Sigmoid colon (tissue), 3 donors: Measurements from ENCODE around the gene TTC31.

Experiments used
- POLR2A ChIP-seq, 2 donors: fragments of 450-650 bp; IDR thresholded peaks; one replicate each; pipeline ENCODE4 v1.6.1; 2016; ENCODE audit warnings: antibody characterized with exemption in 2 of 2, mild to moderate bottlenecking in 2 of 2, moderate library complexity in 2 of 2
- TF ChIP-seq, protein P1 (sequence below), 4 experiments: fragments of 450-650 bp in 3 of 4; fragments of 200-600 bp in 1 of 4; IDR thresholded peaks; one replicate each; pipeline ENCODE4 v1.5.1; 2016 to 2019; ENCODE audit warnings: antibody characterized with exemption in 4 of 4, mild to moderate bottlenecking in 3 of 4, moderate library complexity in 2 of 4

DNA sequence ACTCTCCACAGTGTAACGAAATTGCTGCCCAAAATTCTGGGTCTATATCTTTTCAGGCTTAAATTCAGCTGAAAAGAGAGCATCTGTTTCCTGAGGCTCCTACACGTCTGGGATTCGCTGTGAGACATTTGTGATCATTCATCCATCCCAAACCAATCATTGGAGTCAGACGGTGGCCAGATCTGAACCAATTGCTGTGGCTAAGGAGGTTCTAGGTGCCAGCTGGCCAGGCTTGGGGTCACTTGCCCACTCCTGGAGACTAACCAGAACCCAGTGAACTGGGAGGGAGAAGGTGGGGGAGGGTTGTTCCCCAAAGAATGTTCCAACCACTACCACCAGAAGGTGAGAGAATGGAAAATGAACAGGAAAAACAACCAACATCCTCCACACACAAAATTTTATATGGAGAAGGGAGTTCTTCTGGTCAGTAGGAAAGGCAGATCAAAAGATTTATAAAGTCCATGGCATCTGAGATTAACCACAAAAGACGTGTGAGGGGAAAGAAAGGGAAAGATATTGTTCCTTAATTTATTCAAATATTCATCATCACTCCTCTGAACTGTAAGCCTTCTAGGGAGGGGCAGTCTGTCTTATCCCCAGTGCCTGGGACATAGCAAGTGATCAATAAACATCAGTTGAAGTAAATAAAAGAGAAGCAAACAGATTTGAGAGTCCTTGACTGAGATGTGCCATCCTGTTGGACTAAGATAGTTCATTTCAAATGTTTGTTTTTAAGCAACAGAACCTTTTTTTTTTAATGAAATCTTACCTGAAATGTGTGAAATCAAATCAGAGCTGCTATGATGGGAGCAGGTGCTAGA lies 38.2 kb upstream of the TTC31 start:
- TF ChIP-seq, protein P1, sequence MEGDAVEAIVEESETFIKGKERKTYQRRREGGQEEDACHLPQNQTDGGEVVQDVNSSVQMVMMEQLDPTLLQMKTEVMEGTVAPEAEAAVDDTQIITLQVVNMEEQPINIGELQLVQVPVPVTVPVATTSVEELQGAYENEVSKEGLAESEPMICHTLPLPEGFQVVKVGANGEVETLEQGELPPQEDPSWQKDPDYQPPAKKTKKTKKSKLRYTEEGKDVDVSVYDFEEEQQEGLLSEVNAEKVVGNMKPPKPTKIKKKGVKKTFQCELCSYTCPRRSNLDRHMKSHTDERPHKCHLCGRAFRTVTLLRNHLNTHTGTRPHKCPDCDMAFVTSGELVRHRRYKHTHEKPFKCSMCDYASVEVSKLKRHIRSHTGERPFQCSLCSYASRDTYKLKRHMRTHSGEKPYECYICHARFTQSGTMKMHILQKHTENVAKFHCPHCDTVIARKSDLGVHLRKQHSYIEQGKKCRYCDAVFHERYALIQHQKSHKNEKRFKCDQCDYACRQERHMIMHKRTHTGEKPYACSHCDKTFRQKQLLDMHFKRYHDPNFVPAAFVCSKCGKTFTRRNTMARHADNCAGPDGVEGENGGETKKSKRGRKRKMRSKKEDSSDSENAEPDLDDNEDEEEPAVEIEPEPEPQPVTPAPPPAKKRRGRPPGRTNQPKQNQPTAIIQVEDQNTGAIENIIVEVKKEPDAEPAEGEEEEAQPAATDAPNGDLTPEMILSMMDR (IDR thresholded peaks at IDR 0.05): no peak
- TF ChIP-seq POLR2A (IDR thresholded peaks at IDR 0.05): no peak
